Amniotic stem cell (primary cell): ENCODE measurements around the gene SLC7A6.

Source experiments
- DNase-seq: peaks from one replicate; lab custom pipeline; 2025; lab: John Stamatoyannopoulos, UW

Gene SLC7A6

GRCh38 chr16:68264128-68265077, at the start of gene SLC7A6:
Gene SLC7A6 (plus strand): TSS chr16:68264526. CDS start chr16:68274727, 10,201 bp downstream.
- DNase-seq: peak; percentile 63

DNA sequence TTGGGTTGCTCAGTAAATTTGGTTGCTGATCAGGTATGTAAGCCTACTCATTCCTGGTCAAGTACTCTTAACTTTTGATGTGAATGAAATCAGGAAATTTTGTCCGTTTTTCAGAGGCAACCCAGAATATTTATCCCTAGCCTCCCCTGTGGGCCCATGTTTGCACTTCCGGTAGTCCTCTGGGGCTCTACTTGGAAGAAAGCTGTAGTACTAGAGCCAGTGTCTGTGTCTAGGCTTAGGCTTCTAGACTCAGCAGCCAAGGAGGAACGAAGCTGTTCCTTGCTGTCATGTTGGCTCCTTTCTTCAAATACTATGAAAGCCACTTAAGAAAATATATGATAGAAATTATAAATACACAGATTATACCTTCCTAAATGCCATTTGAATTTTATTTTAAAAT, 49.6 kb upstream of the SLC7A6 start:
- DNase-seq: no peak

GRCh38 chr16:68215302-68215701, 49.0 kb upstream of the SLC7A6 start:
- no peak for DNase-seq

DNA sequence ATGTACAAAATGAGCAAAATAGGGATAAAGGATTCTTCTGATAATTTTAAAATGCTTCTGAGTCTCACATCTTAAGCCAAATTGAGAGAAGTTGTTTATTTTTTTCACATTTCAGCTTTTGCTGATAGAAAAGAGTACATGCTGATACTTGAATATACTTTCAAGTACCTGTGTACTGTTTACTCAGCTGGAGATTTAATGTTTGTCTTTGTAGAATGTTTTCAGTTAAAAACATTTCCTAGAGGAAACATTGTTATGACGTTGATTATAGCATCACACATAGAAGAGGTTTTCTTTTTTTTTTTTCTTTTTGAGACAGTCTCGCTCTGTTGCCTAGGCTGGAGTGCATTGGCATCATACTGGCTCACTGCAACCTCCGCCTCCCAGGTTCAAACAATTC, 48.1 kb upstream of the SLC7A6 start:
- no peak for DNase-seq

- no peak for DNase-seq
These were observed 46.8 kb upstream of the SLC7A6 start for GRCh38 chr16:68217506-68217905.

DNA sequence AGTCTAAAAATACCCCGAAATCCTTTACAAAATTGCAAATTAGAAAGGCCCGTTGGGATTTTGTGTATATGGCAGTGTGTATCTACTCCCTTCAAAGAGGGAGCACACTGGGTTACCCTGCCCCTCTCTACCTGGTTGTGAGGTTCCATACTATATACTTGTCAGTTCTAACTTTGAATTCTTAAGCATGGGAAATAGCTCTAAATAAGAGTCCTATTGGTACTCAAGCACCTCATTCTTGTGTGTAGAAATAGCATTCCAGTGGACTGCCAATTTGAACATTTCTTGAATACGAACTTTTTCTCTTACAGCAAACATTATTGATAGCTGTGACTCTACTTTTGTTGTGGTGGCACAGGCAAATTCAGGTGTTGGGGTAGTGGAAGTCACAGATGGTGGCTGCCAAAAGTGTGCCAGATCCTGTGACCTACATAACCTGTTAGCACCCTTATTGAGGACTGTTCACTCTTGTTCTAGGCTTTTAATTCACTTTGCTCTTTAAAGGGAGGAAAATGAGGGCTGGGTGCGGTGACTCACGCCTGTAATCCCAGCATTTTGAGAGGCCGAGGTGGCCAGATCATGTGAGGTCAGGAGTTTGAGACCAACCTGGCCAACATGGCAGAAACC, 44.5 kb upstream of the SLC7A6 start:
- DNase-seq: no peak

DNA sequence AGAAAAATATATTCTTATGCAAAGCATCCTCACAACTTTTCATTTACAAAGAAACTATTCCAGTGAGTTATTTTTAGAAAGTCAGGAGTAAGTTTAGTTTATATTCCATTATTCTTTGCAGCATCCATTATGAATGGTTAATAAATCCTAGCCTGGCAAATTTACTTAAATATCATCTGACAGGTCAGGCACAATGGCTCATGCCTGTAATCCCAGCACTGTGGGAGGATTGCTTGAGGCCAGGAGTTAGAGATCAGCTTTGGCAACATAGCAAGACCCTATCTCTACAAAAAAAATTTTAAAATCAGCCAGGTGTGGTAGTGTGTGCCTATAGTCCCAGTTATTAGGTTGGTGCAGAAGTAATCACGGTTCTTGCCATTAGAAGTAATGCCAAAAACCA, 41.3 kb upstream of the SLC7A6 start:
- no peak for DNase-seq

DNA sequence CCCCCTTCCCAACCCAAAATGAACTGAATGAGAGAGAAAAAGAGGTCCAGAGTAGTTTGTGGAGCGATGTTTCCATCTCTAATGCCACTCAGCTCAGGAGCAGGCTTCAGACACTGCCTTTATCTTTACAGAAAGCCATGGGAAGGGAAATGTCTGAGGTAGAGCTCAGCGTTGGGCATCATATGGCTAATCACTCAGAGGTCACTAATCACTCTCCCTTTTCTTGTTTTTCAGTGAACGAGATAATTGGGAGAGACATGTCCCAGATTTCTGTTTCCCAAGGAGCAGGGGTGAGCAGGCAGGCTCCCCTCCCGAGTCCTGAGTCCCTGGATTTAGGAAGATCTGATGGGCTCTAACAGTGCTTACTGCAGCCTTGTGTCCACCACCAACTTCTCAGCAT, 38.2 kb upstream of the SLC7A6 start:
- DNase-seq: no peak

DNA sequence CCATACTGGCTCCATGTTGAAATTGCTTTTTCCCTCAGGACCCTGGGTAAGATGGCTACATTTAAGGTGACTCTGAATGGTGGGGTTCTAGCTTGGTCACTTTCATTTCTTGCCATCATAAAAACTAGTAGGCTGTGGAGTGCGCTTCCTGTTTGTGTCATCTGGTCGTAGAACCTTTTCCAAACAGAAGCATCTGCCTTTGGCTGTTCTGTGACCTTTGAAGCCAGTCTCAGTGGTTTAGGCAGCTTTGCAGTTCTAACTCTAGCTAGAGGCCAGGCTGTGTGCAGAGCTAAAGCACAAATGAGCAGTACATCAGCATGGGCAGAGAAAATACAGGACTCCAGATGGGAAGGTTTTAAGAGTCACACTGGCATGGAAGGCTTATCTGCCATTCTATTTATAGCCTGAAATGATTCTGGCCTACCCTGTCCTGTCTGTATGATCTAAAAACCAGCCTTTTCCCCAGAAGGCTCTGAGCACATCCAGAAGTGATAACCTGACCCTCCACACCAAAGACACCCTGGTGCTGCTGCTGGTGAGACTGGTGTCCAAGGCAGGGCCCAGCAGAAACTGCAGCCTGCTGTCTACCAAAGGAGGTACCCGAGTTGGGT, 37.0 kb upstream of the SLC7A6 start:
- no peak for DNase-seq

DNA sequence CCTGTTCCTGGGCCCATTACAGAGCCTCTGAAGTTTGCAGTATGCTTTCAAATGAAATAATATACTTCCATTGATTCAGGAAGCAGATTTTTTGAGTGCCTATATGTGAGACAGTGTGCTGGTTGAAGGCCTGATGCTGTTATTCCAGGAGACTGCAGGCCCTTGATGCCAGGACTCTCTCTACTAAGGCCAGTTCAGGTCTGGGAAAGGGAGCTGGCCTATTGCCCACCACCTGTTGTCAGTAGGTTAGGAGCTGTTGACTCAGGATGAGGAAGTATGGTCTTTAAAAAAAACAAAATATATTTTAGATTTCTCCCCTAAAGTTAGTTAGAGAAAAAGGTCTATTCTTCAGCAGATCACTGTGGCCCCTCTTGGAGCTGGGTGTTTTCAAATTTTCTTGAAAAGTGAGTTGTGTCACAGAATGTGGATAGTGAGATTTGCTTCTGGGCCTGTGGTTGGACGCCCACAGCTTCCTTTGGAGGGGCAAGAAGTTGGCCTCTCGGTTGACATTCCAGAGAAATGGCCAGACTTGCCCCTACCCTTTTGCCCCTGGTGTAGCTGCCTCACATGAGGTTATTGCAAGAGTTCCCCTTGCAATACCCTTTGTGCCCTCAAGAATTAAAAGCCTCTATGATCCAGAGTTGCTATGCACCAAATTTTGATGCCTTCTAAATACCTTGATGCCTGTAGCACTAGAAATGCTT, 36.3 kb upstream of the SLC7A6 start:
- DNase-seq: no peak

DNA sequence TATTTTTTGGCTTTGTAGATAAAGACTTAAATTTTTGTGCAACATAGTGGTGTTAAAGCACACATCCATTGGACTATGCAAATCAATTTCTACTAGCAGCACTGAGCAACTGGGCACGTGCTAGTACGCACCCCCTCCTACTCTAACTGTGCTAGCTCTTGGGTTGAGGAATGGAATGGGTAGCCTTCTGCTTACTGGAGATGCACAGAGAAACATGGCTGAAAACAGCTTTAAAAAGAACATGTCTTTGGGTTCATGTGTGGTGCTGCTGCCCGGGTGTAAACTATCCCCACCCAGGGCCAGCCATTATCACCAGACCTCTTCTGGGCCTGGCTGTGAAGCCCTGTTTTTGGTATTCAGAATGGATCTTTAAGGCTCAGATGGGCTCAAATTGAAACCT, 35.7 kb upstream of the SLC7A6 start:
- no peak for DNase-seq

DNA sequence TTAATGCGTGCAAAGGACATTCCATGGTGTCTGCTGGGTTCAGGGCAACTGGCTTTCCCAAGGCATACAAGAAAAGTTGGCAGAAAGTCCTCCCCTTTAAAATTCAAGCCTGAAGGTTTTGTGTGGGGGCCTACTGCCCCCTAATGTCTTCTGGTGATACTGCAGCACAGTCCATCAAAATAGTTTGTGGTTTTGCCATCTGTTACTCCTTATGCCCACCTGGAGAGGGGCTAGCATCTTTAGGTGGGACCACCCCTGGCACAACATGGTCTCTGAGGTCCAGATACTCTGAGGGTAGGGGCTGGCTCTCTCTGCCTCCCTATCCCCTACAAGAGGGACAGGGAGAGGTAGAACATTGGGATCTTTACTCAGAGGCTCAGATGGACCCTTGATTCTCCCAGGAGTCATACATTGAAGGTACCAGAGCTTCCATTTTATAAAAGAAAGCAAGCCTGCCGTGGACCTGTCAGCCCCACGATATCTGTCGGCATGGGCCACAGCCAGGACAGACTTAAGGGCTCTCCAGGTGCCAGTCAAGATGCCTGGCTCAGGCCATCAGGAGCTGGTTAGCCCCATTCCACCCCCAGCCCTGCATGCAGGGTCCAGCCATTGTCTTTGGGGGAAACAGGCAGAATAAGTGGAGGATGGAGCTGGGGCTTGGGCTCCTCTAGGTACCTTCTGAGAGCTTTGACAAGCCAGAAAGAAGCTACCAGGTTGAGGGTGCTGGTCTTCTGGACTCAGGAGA, 34.7 kb upstream of the SLC7A6 start:
- peak; percentile 22 for DNase-seq

DNA sequence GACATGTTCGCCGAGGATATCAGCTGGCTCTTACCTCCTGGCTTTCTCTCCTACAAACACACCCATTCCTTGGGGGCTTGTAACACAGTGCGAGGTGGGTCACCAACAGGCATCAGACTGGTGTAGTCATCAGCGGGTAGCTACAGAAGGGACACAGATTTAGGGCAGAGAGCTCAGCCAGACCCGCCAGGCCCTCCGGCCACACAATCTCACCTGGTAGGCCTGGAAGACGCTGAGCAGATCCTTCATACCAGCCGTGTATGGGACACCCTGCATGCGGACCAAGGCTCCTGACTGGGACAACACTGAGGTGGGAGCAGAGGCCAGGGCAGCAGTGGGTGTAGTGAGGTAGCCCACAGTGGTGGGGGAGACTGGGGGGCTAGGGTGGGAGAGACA, 34.2 kb upstream of the SLC7A6 start:
- no peak for DNase-seq

- DNase-seq: no peak
These were observed 33.4 kb upstream of the SLC7A6 start for GRCh38 chr16:68230956-68231355.

- no peak for DNase-seq
These were observed 32.8 kb upstream of the SLC7A6 start for GRCh38 chr16:68231384-68232136.

- DNase-seq: no peak
These were observed 32.0 kb upstream of the SLC7A6 start for GRCh38 chr16:68232335-68232734.

- no peak for DNase-seq
These were observed 31.1 kb upstream of the SLC7A6 start for GRCh38 chr16:68233085-68233834.

- no peak for DNase-seq
These were observed 30.5 kb upstream of the SLC7A6 start for GRCh38 chr16:68233835-68234187.

DNA sequence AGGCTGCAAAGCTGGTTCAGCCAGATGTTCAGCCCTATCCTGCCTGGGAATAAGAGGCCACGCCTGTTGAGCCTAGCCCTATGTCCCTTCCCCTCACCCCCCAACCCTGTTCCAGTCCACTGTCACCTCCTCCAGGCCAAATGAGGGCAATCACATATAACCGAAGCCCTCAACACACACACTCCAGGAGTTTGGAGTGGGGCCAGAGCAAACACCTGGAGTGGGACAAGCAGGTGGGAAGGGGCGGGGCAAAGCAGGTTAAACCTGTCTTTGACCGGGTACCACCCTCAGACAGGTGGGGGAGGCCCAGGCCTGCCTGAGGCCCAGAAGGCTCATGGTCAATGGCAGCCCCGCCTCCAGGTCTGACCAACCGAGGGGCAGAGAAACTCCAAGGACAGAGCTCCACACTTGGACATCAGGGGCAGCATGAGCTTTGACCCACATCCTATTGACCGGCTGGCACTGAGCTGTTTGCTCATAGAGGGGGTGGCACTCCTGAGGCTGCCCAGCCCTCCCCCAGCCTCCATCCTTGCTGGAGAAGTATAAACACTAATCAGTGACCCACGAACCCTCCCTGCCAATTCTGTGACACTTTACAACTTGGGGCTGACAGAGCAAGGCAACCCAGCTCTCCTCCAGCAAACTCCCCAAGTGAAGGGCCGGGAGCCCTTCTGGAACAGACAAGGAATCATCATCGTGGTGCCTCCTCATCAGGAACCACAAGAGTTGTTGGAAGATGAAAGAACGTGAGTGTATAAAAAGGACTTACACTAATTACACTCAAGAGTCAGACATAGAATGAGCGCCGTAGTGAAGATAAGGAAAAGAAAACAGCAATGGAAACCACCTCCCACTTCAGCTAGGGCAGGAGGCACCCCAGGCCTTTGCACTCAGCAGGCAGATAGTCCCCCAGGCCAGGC, 29.9 kb upstream of the SLC7A6 start:
- no peak for DNase-seq
